T-helper 22 cell (primary cell): Measurements from ENCODE around the gene MAPT.
"Not testable (repeated sequence)": the region's sequence is repeated elsewhere in the genome, so short reads cannot be mapped to it uniquely, and the experiment has no call there.

Source experiments
- DNase-seq: peaks from one replicate; pipeline ENCODE4 v3.0.0-alpha.2; 2020; ENCODE audit warnings: low read depth

Gene MAPT

DNA sequence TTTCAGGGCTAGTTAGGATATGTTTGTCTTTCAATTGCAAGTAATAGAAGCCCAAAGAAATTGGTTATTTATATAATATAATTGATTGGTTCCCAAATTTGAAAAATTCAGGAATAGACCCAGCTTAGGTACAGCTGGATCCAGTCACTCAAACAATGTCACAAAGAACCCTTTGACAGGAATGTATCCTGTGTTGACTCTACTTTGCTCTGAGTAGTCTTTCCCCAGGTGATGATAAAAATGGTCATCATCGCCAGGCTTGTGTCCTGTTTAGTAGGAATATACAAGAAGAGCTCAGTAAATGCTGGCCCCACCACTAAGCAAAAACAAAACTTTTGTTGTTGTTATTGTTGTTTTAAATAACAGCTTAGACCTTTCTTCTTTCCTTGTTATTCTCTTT is 35.0 kb downstream of the MAPT start:
- no peak for DNase-seq

DNA sequence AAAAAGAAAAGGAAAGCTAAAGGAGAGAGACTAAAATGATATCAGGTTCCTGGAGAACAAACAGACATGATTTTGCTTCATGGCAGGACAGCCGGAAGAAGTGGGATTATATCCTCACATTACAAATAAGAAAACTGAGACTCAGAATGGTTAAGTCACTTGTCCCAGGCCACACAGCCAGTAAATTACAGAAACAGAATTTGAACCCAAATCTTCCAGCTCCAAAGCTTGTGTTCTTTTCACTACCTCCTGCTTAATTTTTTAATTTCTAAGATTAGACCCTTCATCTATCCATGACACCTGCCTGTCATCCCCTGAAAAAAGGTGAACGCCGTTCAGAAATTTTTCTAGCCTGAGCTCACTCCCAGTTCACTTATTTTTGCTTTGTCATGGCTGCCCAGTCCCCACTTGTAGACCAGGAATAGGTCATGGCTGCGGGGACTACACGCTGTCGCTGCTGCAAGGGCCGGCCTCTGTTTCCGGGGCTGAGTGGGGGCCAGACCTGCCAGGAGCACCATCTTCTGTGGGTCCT is 36.1 kb downstream of the MAPT start:
- DNase-seq = no peak

DNA sequence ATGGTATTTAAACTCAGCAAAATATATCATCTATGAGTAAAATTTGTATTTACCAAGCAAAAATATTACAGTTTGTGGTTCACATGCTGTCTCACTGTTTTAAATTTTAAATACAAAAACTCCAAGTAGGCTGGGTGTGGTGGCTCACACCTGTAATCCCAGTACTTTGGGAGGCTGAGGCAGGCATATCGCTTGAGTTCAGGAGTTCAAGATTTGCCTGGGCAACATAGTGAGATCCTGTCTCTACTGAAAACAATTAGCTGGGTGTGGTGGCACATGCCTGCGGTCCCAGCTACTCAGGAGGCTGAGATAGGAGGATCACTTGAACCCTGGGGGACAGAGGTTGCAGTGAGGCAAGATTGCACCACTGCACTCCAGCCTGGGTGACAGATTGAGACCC is 37.3 kb downstream of the MAPT start:
- no peak for DNase-seq

DNA sequence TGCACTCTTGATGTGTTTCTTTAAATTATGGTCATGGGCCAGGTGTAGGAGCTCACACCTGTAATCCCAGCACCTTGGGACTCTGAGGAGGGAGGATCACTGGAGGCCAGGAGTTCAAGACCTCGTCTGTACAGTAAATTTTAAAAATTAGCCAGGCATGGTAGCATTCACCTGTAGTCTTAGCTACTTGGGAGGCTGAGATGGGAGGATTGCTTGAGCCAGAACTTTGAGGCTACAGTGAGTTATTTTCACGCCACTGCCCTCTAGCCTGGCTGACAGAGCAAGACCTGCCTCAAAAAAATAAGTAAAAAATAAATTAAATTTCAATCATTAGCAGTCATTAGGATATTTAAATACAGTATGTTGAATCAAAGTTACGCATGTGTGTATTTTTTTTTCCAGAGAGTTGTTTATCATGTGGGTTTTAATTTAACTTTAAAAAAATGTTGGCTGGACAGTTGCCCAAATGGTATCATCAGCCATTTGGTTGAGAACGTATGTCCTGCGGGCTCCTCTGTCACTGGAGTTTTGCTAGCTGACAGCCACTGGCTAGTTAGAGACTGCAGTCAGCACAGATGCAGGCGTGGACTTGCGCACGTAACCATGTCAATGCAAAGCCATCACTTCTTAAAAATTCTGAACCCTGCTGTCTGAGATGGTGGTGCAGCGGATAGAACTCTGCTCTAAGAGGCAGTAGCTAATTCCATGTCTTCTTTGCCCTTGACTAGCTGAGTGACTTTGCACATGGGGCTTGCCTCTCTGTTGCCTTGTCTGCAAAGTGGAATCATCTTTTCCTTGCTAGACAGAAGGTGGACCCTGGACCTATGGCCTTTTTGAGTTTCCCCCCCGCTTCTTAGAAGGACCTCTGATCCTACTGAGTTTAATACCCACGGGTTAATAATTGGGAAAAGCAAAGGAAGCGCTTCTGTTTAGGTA is 40.0 kb downstream of the MAPT start:
- DNase-seq = no peak

DNA sequence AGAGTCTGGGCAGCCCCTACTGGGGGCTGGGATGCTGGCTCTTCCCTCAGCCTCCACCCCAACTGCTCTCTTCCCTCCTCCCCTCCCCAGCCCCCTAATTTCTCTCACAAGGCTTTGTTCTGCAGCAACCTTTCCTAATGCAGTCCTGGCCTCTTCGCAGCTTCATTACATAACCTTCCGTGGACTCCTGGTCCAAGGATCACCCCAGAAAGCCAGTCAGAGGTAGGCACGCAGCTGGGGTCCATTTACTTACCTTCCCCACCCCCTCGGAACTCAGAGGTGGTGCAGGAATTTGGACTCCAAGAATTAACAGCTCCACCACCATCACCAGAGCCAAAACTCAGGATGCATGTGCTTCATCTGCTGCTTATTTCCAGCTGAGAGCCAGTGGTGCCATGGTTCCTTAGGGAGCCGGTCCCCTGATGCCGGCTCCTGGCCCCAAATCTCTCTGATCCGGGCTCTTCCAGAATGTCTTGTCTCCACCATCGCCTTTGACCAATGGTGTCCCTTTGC is 40.9 kb downstream of the MAPT start:
- DNase-seq = no peak

DNA sequence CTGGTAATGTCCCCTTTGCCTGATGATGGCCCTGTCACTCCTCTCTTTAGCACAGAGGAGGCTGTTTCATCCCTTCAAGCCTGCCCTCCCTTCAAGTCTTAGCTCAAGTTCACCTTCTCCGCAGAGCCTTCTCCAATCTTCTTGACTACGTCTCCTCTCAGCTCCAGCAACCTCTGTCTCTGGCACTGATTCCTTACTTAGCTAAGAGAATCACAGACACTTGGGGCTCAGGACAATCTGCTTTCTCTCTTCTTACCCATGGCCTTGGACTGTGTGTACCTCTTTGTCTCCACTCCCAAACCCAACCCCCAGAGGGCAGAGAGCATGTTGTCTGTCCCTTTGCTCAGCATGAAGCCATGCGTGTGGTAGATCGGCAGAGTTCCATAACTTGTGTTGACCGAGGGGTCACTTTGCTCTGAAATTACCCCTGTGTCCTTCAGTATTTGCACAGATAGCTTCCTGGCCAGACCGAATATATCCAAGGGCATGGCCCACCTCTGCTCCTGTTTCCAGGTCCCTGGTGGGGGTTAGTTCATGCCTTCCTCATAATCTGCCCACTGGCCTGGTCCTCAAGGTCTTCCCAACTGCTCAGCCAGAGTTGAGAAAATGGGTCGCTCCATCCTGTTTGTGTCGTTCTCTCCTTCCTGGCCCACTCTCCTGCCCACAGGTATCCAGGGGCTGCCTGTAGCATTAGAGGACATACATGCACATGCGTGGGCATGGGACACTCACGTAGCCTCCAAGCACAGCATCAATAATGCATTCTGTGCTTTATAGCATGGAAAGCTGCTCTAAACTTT is 41.6 kb downstream of the MAPT start:
- no peak for DNase-seq

DNA sequence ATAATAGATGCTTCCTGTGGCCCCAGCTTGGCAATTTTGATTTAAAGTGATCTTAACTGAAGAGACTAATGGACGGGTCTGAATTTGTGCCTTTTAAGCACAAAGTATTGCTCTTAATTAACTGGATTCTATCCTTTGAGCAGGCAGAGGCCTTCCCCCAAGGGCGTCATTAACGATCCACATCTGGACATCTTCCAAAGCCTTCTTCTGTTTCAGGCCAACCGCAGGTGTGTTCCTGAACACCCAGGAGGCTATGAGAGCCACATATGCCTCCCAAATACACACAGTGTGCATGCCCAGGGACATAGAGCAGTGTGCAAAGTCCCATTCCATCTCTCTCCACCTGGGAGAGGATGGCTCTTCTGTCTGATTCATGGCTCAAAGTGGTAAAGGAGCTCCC is 42.3 kb downstream of the MAPT start:
- no peak for DNase-seq

DNA sequence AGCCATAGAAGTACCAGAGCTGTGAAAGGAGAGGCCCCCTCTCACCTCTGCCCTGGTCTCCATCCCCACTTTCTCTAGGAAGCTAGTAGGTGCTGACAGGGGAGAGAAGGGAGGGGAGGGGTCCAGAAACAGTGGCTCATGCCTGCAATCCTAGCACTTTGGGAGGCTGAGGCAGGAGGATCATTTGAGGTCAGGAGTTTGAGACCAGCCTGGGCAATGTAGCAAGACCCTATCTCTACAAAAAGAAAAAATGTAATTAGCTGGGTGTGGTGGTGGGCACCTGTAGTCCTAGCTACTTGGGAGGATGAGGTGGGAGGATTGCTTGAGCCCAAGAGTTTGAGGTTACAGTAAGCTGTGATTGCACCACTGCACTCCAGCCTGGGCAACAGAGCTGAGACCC is 42.8 kb downstream of the MAPT start:
- not testable (repeated sequence) for DNase-seq

DNA sequence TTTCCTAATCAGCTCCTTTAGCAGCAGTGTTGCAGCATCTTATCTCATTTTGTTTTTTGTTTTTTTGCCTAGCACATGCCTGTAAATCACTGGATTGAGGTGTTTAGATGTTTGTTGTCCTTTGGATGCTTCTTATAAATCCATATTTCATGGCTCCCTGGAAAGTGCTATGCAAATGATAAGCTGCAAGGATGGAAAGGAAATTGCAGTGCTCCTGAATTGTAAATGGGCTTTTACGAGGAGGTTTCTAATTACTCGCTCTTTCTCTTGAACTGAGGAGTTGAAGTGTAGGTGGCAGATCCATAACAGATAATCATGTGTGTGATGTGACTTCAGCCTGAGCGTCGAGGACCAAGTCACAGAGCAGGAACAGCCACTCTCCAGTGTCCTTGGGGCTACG is 45.0 kb downstream of the MAPT start:
- no peak for DNase-seq

DNA sequence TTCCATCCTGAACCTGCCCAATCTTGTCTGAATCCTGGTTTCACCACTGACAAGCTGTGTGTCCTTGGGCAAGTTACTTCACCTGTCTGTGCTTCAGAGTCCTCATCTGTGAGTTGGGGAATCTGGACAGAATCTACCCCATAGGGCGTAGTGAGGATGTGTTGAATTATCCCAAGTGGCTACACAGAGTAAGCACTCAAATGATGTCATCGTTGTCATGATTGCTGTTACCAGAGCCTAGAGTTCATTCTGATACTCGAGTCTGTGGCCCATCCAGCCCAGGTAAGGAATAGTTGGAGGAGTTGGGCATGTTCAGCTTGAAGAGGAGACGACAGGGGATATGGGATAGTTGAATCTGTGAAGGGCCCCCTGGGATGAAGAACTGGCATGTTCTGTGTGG is 45.9 kb downstream of the MAPT start:
- DNase-seq = no peak

DNA sequence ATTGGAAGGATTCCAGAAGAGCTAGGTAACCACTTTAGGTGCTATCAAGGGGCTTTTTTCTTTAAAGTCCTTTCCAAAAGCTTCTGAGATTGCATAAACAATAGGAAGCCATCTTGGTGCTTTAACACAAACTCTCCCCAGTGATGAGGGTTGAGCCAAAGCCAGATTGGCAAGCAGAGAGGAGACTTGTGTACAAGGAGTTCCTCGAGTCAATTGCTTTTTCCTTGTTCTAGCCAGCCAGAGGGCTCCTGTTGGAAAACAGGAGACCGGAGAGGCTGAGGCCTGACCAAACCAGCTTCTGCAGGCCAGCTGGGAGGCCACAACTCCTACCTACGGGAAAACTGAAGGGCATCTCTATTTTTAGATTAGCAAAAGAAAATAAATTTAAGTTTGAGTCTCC is 46.5 kb downstream of the MAPT start:
- DNase-seq = no peak

DNA sequence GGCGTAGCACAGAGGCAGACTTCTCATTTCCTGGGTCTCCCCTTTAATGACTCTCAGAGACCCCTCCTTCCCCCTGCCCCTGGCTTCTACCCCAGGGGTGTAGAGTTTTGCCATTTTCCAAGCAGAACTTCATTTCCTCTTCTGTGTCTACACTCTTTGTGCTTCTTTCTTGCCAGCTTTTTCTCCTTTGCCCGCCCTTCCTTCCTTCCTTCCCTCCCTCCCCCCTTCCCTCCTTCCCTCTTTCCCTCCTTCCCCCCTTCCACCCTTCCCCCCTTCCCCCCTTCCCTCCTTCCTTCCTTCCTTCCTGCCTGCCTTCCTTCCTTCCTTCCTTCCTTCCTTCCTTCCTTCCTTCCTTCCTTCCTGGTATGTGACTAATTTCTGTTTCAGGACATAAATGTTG is 47.0 kb downstream of the MAPT start:
- DNase-seq = no peak

DNA sequence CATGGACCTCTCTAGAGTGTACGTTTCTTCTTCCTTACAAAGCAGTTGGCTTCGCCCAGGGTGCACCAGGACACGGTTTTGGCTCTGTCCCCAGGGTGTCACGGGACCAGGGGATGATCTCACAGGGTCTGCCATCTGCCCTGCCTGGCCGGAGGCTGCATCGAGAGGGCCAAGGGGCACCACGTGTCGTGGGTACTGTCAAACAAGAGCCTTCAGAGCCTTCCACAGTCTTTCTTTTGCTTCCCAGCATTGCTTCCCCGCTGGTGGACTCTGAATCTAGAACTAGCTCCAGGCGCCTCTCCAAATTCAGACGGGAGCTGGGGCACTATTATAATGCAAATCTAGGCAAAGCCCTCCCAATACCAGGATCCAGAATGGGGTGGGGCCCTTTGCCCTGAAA is 47.9 kb downstream of the MAPT start:
- DNase-seq = no peak

DNA sequence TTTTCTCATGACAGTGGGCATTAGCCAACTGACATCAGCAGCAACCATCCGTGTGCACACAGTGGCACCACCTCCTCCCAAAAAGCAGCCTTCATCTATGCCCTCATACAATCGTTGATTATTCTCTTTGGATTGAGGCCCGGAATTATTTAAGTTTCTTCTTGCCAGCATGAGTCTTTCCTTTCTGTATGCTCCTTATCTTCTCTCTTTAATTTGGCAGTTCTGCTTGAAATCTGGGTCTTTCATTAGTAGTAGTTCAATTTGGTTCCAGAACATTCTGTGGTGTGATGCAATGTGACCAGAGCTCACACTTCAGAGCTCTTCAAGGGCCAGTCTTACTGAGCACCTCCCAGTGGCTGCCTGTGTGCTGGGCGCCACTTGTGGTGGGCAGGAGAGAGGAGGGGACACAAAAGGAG is 52.5 kb downstream of the MAPT start:
- DNase-seq = no peak

DNA sequence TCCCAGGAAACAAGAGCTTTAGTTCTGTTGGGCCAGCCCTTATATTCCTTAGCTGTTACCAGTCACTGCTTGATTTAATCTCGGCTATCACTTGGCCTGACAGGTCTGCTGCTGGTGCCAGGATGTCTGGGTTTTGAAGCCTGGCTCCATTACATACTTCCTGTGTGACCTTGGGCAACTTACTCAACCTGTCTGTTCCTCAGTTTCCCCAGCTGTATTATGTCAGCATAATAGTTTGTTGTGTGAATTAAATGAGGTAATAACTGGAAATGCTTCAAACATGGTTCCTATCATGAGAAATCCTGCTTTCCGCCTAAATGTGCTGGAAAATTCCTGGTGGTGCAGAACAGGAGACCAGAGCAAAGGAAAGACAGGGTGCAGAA is 54.1 kb downstream of the MAPT start:
- no peak for DNase-seq

DNA sequence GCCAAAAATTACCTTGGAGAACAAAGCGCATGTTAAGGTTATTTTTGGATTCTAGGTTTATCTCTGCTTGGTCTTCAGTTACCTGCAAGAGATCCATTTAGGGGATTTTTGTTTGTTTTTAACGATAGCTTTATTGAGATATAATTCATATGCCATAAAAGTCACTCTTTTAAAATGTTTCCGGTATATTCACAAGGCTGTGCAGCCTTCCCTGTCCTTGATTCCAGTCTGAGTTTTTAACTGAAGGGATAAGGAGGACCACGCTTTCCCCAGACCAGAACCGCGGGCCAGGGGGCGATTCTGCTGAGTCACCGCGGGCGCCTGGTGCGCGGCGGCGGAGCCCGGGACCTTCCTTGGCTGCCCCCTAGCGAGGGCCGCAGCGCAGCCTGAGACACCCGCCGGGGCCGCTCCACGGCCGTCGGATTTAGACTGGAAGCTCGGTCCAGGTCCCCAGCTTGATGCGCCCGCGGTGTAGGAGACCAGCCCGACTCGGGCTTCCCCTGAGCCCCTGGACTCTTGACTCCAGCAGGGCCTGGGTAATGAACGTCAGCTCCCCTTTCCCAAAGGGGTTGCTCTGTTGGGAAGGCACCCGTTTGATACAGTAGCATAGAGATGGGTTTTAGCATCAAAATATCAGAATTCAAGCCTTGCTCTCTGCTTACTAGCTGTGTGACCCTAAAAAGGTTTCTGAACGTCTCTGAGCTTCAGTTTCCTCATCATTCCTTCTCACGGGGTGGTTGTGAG is 54.7 kb downstream of the MAPT start:
- no peak for DNase-seq

DNA sequence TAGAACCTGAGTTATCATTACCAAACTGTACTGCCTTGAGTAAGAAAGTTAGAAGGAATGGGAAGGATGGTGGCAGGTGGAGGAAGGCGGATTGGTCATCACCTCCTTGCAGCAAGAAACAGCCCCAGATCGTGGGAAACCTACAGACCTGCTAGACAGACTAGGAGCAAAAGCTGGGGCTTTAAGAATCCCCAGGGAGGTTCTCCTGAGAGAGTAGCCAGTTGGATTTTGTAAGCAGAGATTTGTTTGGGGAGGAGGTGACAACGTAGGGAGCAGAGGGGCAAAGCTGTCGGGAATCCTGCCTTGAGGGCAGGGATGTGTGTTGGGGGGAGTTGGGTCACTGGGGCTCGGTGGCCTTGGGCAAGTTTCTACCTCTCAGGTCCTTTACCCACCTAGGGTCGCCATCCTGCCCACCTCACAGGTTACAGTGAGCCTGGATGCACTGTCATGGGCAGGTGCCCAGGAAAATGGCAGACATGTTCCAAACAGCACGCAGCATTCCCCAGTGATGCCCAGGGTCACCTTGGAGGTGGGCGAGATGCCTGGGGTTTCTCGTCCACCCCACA is 55.5 kb downstream of the MAPT start:
- no peak for DNase-seq

DNA sequence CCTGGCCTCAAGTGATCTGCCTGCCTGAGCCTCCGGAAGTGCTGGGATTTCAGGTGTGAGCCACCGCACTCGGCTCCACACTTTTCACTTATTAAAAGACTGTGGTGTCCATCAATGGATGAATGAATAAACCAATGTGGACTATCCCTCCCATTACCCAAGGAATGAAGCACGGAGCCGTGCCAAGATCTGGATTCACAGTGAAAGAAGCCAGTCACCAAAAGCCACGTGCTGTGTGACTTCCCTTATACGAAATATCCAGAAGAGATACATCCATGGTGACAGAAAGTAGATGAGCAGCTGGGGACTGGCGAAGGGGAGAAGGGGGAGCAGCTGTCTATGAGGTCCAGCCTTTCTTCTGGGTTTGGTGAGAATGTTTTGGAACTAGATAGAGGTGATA is 56.5 kb downstream of the MAPT start:
- no peak for DNase-seq

DNA sequence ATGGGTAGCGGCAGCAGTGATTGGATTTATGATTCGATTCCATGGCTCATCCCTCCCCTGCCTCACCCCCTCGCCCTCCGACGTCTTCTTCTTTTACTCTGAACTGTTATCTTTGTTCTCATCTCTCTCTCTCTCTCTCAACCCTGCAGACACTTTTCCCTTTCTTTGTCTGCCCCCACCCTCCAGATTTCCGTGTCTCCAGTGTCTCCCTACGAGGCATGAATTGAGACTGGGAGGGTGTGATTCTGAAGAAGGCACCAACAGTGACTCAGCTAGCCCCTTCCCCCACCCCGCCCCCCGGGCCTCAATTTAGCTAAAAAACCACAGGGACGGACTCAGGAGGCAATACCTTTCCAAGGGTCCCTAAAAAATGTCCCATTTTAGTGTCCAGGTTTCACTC is 57.0 kb downstream of the MAPT start:
- DNase-seq = no peak

DNA sequence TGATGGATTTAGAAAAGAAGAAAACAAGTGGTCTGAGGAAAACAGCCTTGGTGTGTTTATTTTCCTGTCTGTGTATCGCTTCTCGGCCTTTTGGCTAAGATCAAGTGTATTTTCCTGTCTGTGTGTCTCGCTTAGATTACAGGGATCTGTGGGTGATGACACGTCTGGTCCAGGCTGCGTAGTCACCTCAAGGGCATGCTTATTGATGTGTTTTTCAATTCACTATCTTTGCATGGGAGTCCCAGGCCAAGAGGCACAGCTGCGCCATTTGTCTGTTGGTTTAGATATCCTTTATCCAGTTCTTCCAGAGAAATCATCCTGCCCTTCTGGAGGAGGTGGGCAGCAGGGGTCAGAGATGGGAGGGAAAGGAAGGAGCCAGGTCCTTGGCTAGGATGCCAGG is 57.6 kb downstream of the MAPT start:
- no peak for DNase-seq

DNA sequence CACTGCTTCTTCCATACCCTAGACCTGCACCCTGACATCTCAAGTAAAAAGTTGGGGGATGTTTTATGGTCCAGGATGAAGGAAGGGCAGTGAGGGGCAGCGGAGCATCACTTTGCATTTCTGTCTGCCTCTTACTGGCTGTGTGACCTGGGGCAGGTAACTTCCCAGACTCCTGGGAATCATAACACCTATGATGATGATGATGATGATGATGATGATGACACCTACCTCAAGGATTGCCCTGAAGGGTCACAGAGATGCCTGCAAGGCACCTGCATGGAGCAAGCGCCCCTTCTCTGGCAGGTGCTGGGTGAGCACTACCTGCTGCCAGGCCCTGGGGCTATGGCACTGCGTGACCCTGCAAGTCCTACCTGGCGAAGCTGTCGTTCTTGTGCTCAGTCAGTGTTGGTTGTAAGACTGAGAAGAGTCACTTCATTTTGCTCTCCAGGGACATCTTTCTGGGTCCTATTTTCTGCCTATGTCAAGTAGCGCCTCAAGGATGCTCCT is 58.5 kb downstream of the MAPT start:
- DNase-seq = no peak

DNA sequence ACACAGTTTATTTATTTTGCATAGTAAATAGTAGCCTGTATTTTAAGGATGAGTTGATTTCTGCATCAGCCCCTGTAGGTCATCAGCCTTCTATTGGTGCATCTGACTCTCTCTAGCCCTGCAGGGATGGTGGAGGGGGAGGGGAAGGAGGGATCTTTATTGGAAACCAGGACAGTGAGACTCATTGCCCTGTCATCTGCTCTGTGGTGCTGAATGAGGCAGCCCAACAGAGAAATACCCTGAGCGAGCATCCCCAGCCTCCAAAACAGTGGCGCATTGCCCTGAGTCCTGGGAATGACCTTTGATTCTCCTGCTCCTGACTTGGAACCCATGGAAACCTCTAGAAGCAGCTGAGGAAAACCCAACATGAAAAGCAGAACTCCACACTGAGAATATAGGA is 59.2 kb downstream of the MAPT start:
- no peak for DNase-seq
